Upper lobe of left lung (tissue), 6 donors: ENCODE data around the gene SCGB1A1. TPM values are rescaled to one million over a fixed set of nuclear protein-coding genes. Genes with fewer than 3 reads are reported as not detected.

Experiments
- ATAC-seq, 2 donors: fragments of 200-7000 bp; cut with Tn5 transposase; one replicate each; pipeline ENCODE4 v1.9.1; 2022; ENCODE audit warnings: mild to moderate bottlenecking in 2 of 2, moderate library complexity in 2 of 2; ENCODE audit not compliant: low FRiP score in 2 of 2
- DNase-seq, 2 donors: peaks; one replicate each; pipeline ENCODE4 v3.0.0-alpha.2; 2019 to 2020
- H3K27ac ChIP-seq, 4 donors: fragments of 200-600 bp; sonication (generic); one replicate each; pipeline ENCODE4 v1.5.1; 2016 to 2019
- H3K27me3 ChIP-seq, 4 donors: fragments of 200-600 bp; sonication (generic); one replicate each; pipeline ENCODE4 v1.5.1; 2017 to 2019
- H3K36me3 ChIP-seq, 4 donors: fragments of 200-600 bp; sonication (generic); one replicate each; pipeline ENCODE4 v1.5.1; 2016 to 2019
- H3K4me1 ChIP-seq, 4 donors: fragments of 200-600 bp; sonication (generic); one replicate each; pipeline ENCODE4 v1.5.1; 2018 to 2019
- H3K4me3 ChIP-seq, 4 donors: fragments of 200-600 bp; sonication (generic); one replicate each; pipeline ENCODE4 v1.5.1; 2017 to 2019; ENCODE audit warnings: mild to moderate bottlenecking in 2 of 4, moderate library complexity in 1 of 4
- H3K9me3 ChIP-seq, 4 donors: fragments of 200-600 bp; sonication (generic); one replicate each; pipeline ENCODE4 v1.5.1; 2018 to 2019
- EP300 ChIP-seq, 4 donors: sonication (generic); formaldehyde crosslinking; IDR thresholded peaks; one replicate each; pipeline ENCODE4 v1.5.1; 2017; ENCODE audit warnings: antibody characterized with exemption in 4 of 4, control low read depth in 2 of 4
- POLR2A ChIP-seq, 4 donors: fragments of 450-650 bp; IDR thresholded peaks; one replicate each; pipeline ENCODE4 v1.5.1; 2016 to 2017; ENCODE audit warnings: antibody characterized with exemption in 4 of 4, mild to moderate bottlenecking in 2 of 4
- POLR2AphosphoS5 ChIP-seq, 2 donors: sonication (generic); formaldehyde crosslinking; IDR thresholded peaks; one replicate each; pipeline ENCODE4 v1.5.1; 2017; ENCODE audit warnings: antibody characterized with exemption in 2 of 2
- WGBS, 2 donors: methylation state at CpG; one replicate each; pipeline ENCODE4 v1.1.5; 2017 to 2018; 5-methylcytosine and 5-hydroxymethylcytosine counted together
- total RNA-seq, 6 donors: library from RNA; depleted of rRNA in 4 of 6; stranded (reverse); fragments of >200 nt in 4 of 6; gene quantifications; one replicate each; pipeline versions ENCODE4 v1.1.0 to v1.2.1, GENCODE V29; 2016 to 2021
- TF ChIP-seq, protein P1 (sequence below), 6 experiments: fragments of 450-650 bp in 4 of 6; fragments of 200-600 bp in 2 of 6; sonication (generic) in 2 of 6; IDR thresholded peaks; one replicate each; pipeline ENCODE4 v1.5.1; 2016 to 2019; ENCODE audit warnings: antibody characterized with exemption in 6 of 6
- donor health status: DM: no; HTN: no; CAD: no; lungs with moderate emphysema.
- donor health status: DM: no; HTN: yes; CAD: no; lungs with severe emphysema.

Gene SCGB1A1
- total RNA-seq, 6 donors from 2014 or later, result 85.4 to 2,572 (median 1,269) TPM

DNA sequence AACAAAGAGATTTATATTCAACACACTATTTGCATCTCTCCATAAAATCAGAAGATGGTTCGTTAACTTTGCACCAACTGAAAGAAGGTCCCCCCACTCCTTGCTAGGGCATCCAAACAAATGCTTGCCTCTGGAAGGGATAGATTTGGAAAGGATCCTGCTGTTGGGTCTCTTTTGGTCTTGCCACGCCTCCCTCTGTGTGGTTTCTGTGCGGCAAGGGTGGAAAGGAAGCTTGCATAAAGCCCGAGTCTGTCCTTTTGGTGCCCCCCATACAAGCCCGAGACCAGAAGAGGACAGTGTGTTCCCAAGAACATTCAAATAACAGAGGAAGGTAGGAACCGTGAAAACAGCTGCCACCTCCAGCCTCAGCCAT is 15.1 kb downstream of the SCGB1A1 start:
- DNase-seq (no peak), ATAC-seq (peak; percentile 13 to 38)

DNA sequence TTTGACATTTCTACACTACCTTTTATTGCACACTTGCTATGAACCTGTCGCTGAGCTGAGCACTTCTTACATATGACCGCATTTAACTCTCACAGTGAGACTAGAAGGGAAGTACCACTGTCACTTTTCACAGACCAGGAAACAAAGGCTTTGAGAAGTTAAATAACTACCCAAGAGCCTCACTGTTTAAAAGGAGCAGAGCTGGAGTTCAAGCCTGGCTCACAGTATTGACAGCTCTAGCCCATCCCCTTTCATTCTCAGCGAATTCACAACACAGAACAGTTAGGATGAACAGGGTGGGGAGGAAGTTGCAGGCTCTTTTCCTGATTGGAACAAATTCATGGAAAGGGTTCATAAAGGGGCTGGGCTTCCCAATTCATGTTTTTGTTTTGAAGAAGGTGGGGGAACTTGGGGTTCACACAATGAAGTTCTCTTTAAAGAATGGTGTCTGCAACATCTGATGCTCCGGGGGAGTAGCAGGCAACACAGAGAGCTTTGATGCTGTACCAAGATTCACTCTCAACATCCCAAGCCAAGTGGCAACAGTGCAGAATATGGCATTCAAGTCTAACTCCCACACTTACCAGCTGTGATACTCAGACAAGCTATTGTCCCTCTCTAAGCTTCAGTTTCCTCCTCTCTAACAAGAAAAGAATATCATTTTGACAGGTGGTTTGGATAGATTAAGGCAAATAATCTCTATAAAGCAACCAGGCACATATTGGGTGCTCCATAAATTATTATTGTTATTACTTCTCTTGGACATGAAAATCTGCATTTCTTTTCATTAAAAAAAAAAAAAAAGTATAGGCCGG is 17.2 kb downstream of the SCGB1A1 start:
- ATAC-seq (no peak), DNase-seq (no peak)
- H3K36me3 ChIP-seq, result no peaks in the 10 kb centered on the region
- 41 to 54% methylated on average over 5 of the region's 5 CpGs for WGBS, 2 donors
- H3K27me3 ChIP-seq, result no peaks in the 10 kb centered on the region
- no peaks in the 10 kb centered on the region for H3K9me3 ChIP-seq
- no peak for TF ChIP-seq EP300 (IDR thresholded peaks at IDR 0.05)
- TF ChIP-seq, protein P1, sequence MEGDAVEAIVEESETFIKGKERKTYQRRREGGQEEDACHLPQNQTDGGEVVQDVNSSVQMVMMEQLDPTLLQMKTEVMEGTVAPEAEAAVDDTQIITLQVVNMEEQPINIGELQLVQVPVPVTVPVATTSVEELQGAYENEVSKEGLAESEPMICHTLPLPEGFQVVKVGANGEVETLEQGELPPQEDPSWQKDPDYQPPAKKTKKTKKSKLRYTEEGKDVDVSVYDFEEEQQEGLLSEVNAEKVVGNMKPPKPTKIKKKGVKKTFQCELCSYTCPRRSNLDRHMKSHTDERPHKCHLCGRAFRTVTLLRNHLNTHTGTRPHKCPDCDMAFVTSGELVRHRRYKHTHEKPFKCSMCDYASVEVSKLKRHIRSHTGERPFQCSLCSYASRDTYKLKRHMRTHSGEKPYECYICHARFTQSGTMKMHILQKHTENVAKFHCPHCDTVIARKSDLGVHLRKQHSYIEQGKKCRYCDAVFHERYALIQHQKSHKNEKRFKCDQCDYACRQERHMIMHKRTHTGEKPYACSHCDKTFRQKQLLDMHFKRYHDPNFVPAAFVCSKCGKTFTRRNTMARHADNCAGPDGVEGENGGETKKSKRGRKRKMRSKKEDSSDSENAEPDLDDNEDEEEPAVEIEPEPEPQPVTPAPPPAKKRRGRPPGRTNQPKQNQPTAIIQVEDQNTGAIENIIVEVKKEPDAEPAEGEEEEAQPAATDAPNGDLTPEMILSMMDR (IDR thresholded peaks at IDR 0.05), result no peak
- TF ChIP-seq POLR2A (IDR thresholded peaks at IDR 0.05), result no peak
- H3K4me1 ChIP-seq, result peaks cover 22 to 44% (median 25%) of the 10 kb centered on the region in 4 donors
- H3K4me3 ChIP-seq, result no peak overlapping the region
- peak overlapping the region in 3 of 4 donors; percentile 8 to 30 (median 11) for H3K27ac ChIP-seq

More for the DNA sequence above, 15.1 kb downstream of the SCGB1A1 start:
- Histone ChIP-seq H3K9me3 (no peaks in the 10 kb centered on the region), H3K27ac (peak overlapping the region; percentile 28 to 66 (median 50)), H3K4me1 (peaks cover 18 to 38% (median 22%) of the 10 kb centered on the region in 4 donors), H3K27me3 (no peaks in the 10 kb centered on the region), H3K4me3 (no peak overlapping the region), H3K36me3 (no peaks in the 10 kb centered on the region)
- WGBS, 2 donors, result 39 to 49% methylated on average over 6 of the region's 6 CpGs
- TF ChIP-seq EP300 (IDR thresholded peaks at IDR 0.05) (no peak), POLR2A (IDR thresholded peaks at IDR 0.05) (no peak), POLR2AphosphoS5 (IDR thresholded peaks at IDR 0.05) (no peak)
- TF ChIP-seq, protein P1 (IDR thresholded peaks at IDR 0.05), result no peak

DNA sequence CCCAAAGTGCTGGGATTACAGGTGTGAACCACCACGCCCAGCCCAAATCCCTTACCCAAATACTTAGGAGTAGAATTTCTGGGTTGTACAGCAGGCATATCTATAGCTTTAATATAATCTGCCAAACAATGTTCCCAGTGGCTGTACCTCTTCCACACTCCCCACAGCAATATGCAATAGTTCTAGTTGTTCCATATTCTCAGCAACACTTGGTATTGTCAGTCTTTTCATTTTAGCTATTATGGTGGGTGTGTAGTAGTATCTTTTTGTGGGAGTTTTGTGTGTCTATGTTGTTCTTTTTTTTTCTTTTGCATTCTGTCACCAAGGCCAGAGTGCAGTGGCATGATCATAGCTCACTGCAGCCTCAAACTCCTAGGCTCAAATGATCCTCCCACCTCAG is 18.8 kb downstream of the SCGB1A1 start:
- H3K27ac ChIP-seq, result no peak overlapping the region
- peaks cover 22 to 41% (median 24%) of the 10 kb centered on the region in 4 donors for H3K4me1 ChIP-seq
- no peaks in the 10 kb centered on the region for H3K9me3 ChIP-seq
- no peaks in the 10 kb centered on the region for H3K36me3 ChIP-seq
- ATAC-seq (no peak), DNase-seq (no peak)
- H3K27me3 ChIP-seq, result no peaks in the 10 kb centered on the region
- TF ChIP-seq EP300 (IDR thresholded peaks at IDR 0.05) (no peak), POLR2A (IDR thresholded peaks at IDR 0.05) (no peak), POLR2AphosphoS5 (IDR thresholded peaks at IDR 0.05) (no peak)
- TF ChIP-seq, protein P1 (IDR thresholded peaks at IDR 0.05), result no peak
- 92 to 93% methylated on average over 1 of the region's 1 CpG for WGBS, 2 donors
- H3K4me3 ChIP-seq, result no peak overlapping the region

DNA sequence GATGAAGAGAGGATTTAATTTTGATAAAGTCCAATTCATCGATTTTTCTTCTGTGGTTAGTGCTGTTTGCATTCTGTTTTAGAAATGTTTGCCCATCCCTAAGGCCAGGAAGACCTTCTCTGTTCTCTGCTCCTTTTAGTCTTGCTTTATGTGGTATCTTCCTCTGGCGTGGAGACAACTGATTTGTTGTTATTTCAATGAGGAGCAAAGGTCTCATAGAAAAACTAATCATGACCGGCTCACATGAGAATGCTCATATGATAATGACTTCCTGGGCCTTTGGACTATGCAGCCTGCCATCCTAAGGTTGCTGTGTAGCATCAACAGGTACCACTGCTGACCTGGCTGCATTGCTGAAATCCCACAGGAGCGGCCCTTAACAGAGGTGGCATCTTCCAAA is 19.8 kb downstream of the SCGB1A1 start:
- Histone ChIP-seq H3K36me3 (no peaks in the 10 kb centered on the region), H3K9me3 (no peaks in the 10 kb centered on the region), H3K4me1 (peaks cover 21 to 37% (median 22%) of the 10 kb centered on the region in 4 donors), H3K27me3 (no peaks in the 10 kb centered on the region), H3K4me3 (no peak overlapping the region), H3K27ac (no peak overlapping the region)
- no peak for ATAC-seq
- TF ChIP-seq POLR2A (IDR thresholded peaks at IDR 0.05) (no peak), EP300 (IDR thresholded peaks at IDR 0.05) (no peak), POLR2AphosphoS5 (IDR thresholded peaks at IDR 0.05) (no peak)
- TF ChIP-seq, protein P1 (IDR thresholded peaks at IDR 0.05), result no peak
- DNase-seq, result no peak
- 84 to 86% methylated on average over 4 of the region's 4 CpGs for WGBS, 2 donors
